Esophagus (tissue), 2 donors: ENCODE results near the gene NUPR1. TPM values are rescaled to one million over a fixed set of nuclear protein-coding genes. Genes with fewer than 3 reads are reported as not detected.
A peak's percentile ranks its signal among the peaks of the same experiment; 100 is the strongest.

Experiments
- H3K27ac ChIP-seq, 2 donors: one replicate each; pipeline ENCODE4 v1.5.1; 2013; ENCODE audit warnings: low read depth in 2 of 2, mild to moderate bottlenecking in 2 of 2, inconsistent platforms in 1 of 2, low read length in 1 of 2, moderate library complexity in 1 of 2
- H3K27me3 ChIP-seq, 2 donors: one replicate each; pipeline ENCODE4 v1.6.1; 2013; ENCODE audit warnings: low read length in 2 of 2, control low read depth in 1 of 2, mild to moderate bottlenecking in 1 of 2; ENCODE audit not compliant: insufficient read depth in 2 of 2, control insufficient read depth in 1 of 2
- H3K36me3 ChIP-seq, 2 donors: one replicate each; pipeline ENCODE4 v1.6.1; 2013; ENCODE audit warnings: low read length in 1 of 2; ENCODE audit not compliant: control insufficient read depth in 2 of 2, insufficient read depth in 2 of 2
- H3K4me1 ChIP-seq, 2 donors: one replicate each; pipeline ENCODE4 v1.6.1; 2013; ENCODE audit warnings: low read length in 1 of 2; ENCODE audit not compliant: control insufficient read depth in 2 of 2, insufficient read depth in 2 of 2
- H3K4me3 ChIP-seq, 2 donors: one replicate each; pipeline ENCODE4 v1.5.1; 2013; ENCODE audit warnings: low read length in 2 of 2, mild to moderate bottlenecking in 2 of 2, low read depth in 1 of 2, moderate library complexity in 1 of 2
- H3K9me3 ChIP-seq, 2 donors: one replicate each; pipeline ENCODE4 v1.6.1; 2013; ENCODE audit warnings: mild to moderate bottlenecking in 2 of 2, low read depth in 1 of 2, low read length in 1 of 2, moderate library complexity in 1 of 2; ENCODE audit not compliant: control insufficient read depth in 2 of 2, insufficient read depth in 1 of 2
- WGBS, 2 donors: extraction: QIAGEN DNeasy Blood & Tissue Kit; methylation state at CpG; one replicate each; pipeline ENCODE4 v1.1.7; 2013; 5-methylcytosine and 5-hydroxymethylcytosine counted together
- polyA plus RNA-seq, 2 donors: library from polyadenylated mRNA; stranded (reverse); fragments of 200-250 nt; gene quantifications; one replicate each; pipeline ENCODE4 v1.2.3, GENCODE V29; 2013
- donor health status: healthy with polysubstance abuse.
- donor health status: Bipolar disorder and iron deficiency.

Gene NUPR1
- polyA plus RNA-seq, 2 donors, result 88.1 to 161 TPM

DNA sequence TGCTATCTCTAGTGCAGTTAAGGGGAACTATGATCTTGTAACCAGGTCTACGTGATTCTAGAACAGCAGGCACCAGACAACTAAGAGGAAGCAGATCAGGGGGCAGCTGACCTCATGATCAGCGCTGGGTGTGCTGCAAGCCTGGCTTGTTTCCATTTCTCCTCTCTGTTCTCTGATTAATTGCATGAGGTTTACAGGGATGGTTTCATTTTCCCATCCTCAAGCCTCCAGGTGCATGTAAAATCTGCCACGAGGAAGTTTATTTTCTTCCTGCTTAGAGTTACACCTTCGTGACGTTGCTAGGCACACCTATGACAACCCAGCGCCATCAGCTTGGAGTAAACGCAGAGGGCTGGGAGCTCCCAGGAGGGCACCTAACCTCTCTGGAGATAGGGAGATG lies 4.3 kb upstream of the NUPR1 start:
- Histone ChIP-seq H3K4me1 (peaks cover 0 to 4% of the 10 kb centered on the region in 2 donors), H3K27me3 (no peaks in the 10 kb centered on the region), H3K36me3 (no peaks in the 10 kb centered on the region), H3K27ac (peak overlapping the region; percentile 15 to 58), H3K4me3 (no peak overlapping the region), H3K9me3 (no peaks in the 10 kb centered on the region)
- WGBS, 2 donors, result 34 to 44% methylated on average over 7 of the region's 7 CpGs

DNA sequence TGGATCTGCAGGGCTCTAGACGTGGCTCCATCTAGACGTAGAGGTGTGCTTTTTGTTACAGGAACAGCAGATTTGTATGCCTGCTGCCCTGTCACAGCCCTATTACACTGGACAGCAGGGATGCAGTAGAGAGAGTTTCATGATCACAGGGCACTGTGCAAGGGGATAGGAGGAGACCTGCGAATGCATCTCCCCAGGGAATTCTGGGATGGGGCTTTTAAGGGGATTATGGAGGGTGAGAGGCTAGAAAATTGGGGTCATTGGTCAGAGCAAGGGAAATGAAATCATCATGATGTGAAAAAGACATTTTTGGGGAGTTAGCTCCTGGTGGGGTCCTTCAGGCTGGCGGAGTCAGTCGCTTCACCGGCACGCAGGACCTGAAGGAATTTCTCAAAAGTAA lies 3.9 kb upstream of the NUPR1 start:
- Histone ChIP-seq H3K27ac (peak overlapping the region; percentile 15 to 58), H3K27me3 (no peaks in the 10 kb centered on the region), H3K36me3 (no peaks in the 10 kb centered on the region), H3K4me3 (no peak overlapping the region), H3K9me3 (no peaks in the 10 kb centered on the region), H3K4me1 (peaks cover 4 to 7% of the 10 kb centered on the region in 2 donors)
- 72 to 88% methylated on average over 7 of the region's 7 CpGs for WGBS, 2 donors

DNA sequence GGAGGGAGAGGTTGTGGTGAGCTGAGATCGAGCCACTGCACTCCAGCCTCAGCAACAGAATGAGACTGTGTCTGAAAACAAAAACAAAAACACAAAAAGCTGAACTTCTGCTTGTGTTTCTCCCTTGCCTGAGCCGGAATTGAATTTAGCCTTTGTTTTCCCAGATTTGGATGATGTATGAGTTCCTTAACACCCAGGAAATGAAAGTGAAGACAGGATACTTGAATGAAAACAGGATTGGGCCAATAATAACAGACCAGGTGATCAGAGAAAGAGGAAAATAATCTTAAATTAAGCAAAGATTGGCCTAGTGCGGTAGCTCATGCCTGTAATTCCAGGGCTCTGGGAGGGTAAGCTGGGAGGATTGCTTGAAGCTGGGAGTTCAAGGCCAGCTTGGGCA lies 1.6 kb upstream of the NUPR1 start:
- Histone ChIP-seq H3K27me3 (no peaks in the 10 kb centered on the region), H3K4me3 (no peak overlapping the region), H3K9me3 (no peaks in the 10 kb centered on the region), H3K4me1 (peaks cover 4 to 7% of the 10 kb centered on the region in 2 donors), H3K36me3 (no peaks in the 10 kb centered on the region), H3K27ac (no peak overlapping the region)
- 78 to 81% methylated on average over 3 of the region's 3 CpGs for WGBS, 2 donors

DNA sequence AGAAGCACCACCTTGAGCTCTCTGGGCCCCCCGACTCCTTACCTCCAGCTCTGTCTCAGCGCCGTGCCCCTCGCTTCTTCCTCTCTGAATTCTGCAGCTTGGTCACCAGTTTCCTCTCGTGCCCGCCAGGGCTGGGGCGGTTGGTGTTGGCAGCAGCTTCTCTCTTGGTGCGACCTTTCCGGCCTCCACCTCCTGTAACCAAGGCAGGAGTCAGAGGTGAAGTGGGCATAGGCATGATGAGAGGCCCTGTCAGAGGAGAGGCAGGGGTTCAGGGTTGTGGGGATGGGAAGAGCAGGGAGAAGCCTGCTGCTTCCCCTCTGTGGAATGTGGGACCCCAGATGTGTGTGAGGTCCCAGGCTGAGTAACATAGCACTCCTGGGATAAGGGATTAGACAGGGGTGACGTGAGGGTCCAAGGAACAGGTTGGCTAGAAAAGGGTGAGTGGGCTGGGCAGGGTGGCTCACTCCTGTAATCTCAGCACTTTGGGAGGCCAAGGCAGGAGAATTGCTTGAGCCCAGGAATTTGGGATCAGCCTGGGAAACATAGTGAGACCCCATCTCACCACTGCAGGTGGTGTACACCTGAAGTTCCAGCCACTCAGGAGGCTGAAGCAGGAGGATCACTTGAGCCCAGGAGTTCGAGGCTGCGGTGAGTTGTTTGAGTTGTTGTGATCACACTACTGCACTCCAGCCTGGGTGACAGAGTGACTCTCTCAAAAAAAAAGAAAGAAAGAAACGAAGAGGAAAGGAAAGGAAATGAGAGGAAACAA lies 626 bp downstream of the NUPR1 start:
- WGBS, 2 donors, result 72% methylated on average over 13 of the region's 13 CpGs
- Histone ChIP-seq H3K36me3 (peaks cover 0 to 6% of the 10 kb centered on the region in 2 donors), H3K27ac (peak overlapping the region; percentile 90 to 99), H3K4me3 (peak overlapping the region; percentile 49 to 57), H3K27me3 (no peaks in the 10 kb centered on the region), H3K4me1 (peaks cover 5 to 10% of the 10 kb centered on the region in 2 donors), H3K9me3 (no peaks in the 10 kb centered on the region)

DNA sequence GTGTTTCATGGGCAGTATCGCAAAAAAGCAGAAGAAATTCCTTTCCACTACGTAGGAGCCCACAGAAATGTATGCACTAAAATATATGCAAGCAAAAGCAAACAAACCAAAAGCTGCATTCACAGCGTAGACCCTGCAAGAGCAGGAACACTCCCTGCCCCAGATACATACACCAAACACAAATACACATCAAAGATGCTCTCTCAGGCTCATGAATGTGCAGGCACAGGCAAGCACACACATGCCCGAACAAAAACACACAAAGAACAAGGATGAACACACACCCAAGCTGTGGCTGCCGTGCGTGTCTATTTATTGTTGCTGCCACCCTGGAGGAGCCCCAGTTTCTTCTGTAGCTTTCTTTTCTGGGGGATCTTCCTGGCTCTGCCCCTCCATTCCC lies 1.7 kb downstream of the NUPR1 start:
- Histone ChIP-seq H3K27me3 (no peaks in the 10 kb centered on the region), H3K36me3 (peaks cover 0 to 6% of the 10 kb centered on the region in 2 donors), H3K9me3 (no peaks in the 10 kb centered on the region), H3K27ac (peak overlapping the region; percentile 90 to 99), H3K4me3 (peak overlapping the region; percentile 49 to 57), H3K4me1 (peaks cover 5 to 10% of the 10 kb centered on the region in 2 donors)
- WGBS, 2 donors, result 42 to 50% methylated on average over 6 of the region's 6 CpGs

DNA sequence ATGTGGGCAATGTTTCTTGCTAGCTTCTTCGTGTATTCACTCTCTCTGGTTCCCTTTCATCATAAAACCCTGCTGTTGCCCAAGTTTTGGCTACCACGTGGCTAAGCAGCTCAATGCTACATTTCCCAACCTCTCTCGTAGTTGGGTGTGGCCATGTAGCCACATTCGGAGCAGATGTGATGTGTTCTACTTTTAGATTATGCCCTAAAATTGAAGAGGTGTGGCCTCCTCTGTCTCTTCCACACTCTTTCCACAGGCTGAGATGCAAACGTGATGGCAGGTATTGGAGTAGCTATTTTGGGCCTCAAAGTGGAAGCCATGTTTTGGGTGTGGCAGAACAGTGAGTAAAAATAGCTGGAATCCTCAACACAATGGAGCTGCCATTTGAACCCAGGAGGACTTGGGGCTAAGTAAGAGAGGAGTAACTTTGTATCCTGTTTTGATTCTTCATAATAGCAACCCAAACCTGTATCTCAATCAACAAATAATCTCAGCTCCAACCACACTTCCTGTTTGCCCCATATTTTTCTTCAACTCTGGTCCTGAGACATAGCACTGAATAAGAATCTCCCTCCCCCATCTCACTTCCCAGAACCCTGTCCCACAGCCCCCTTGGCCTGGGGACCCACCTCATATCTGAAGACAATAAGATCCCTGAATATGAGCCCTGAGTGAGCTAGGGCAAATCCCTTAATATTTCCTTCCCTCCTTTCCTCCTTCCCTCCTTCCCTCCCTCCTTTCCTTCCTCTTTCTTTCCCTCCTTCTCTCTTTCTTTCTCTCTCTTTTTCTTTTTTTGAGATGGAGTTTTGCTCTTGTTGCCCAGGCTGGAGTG lies 4.0 kb downstream of the NUPR1 start:
- H3K27ac ChIP-seq, result peak overlapping the region; percentile 24 to 61
- peaks cover 5 to 10% of the 10 kb centered on the region in 2 donors for H3K4me1 ChIP-seq
- no peaks in the 10 kb centered on the region for H3K9me3 ChIP-seq
- peaks cover 0 to 6% of the 10 kb centered on the region in 2 donors for H3K36me3 ChIP-seq
- H3K4me3 ChIP-seq, result no peak overlapping the region
- H3K27me3 ChIP-seq, result no peaks in the 10 kb centered on the region
- WGBS, 2 donors, result 48 to 53% methylated on average over 5 of the region's 5 CpGs

DNA sequence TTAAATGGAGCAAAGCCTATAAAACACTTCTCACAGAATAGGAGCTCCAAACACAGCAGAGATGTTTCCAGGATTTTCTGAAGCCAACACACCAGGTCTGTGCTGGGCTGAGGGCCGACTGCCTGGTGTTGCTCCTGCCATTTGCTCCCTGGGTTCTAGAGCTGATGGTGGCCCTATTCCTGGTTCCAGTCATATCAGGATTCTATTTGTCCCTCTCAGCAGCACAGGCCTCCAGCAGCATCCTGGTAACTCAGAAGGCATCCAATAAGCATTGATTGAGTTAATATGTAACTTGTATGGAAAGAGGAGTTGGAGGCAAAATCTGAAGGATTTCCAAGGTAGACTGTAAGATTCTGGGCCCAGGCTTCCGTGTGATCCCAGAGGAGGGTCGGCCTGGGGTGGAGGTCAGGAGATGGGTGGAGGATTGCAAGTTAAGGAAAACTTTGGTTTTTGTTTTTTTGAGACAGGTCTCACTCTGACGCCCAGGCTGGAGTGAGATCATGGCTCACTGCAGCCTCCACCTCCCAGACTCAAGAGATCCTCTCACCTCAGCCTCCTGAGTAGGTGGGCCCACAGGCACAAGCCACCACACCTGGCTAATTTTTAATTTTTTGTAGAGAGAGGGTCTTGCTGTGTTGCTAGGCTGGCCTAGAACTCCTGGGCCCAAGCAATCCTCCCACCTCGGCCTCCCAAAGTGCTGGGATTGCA lies 5.7 kb downstream of the NUPR1 start:
- Histone ChIP-seq H3K27ac (peak overlapping the region; percentile 37 to 64), H3K4me3 (no peak overlapping the region), H3K9me3 (no peaks in the 10 kb centered on the region), H3K27me3 (no peaks in the 10 kb centered on the region), H3K36me3 (peaks cover 0 to 6% of the 10 kb centered on the region in 2 donors), H3K4me1 (peaks cover 5 to 6% of the 10 kb centered on the region in 2 donors)
- WGBS, 2 donors, result 83 to 85% methylated on average over 5 of the region's 5 CpGs

DNA sequence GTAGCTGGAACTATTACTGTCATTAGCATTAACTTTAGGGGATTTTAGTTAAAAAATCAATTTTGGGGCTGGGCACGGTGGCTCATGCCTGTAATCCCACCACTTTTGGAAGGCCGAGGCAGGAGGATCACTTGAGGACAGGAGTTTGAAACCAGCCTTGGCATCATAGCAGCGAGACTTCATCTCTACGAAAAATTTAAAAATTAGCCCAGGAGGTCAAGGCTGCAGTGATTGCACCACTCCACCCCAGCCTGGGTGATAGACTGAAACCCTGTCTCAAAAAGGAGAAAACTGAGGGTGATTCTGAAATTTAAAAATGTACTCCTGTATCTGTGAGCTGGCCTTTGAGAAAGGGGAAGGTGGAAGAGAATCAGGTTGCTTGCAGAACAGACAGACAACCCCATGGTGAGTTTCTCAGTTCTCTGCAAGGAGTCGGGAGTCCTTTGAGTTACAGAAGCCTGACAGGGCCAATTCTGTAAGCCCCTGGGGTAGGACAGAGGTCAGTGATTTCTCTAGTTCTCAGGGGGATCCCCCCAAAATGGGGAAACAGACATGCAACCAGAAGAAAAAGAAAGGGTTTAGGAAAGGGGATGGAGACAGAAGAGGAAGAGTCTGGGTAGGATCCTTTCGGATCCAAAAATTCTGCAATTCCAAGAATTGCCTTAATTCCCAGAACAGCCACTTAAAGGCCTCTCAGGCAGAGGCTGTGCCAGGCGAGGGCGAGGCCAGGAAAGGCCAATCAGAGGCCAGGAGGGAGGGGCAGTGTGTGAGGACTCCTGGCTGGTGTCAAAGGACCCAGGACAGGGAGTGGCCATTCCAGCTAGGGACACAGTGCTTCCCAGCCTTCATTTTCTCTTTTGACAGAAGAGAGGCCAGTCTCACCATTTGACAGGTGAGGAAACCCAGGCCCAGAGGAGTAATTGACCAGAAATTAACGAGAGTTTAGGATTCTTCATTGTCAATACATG lies 6.7 kb downstream of the NUPR1 start:
- peaks cover 0 to 6% of the 10 kb centered on the region in 2 donors for H3K36me3 ChIP-seq
- no peaks in the 10 kb centered on the region for H3K27me3 ChIP-seq
- H3K9me3 ChIP-seq, result no peaks in the 10 kb centered on the region
- H3K4me3 ChIP-seq, result no peak overlapping the region
- peak overlapping the region; percentile 6 to 19 for H3K27ac ChIP-seq
- 66 to 71% methylated on average over 9 of the region's 9 CpGs for WGBS, 2 donors
- H3K4me1 ChIP-seq, result peaks cover 2 to 3% of the 10 kb centered on the region in 2 donors
